Measurements from ENCODE around the gene TOMT.
"Not testable (repeated sequence)": the region's sequence is repeated elsewhere in the genome, so short reads cannot be mapped to it uniquely, and the experiment has no call there.

Gene TOMT

DNA sequence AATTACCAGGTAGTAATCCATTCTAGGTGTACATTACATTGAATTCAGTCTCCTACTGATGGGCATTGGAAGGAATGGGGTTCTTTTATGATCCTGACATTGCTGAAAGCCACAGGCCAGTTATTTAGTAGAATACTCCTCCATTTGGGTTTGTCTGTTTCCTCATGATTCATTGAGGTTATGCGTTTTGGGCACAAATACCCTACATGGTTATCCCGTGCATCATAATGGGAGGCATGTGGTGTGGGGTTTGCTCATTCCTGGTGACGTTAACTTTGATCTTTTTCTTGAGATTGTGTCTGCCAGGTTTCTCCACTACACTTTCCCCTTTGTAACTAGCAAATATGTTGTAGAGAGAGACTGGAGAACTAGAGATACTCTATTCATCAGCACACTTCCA, 35.3 kb downstream of the TOMT start:
- Histone ChIP-seq H3K4me3 (ENCODE audit: low read length in 2 of 2) (no peak overlapping the region), H3K9me3 (ENCODE audit: control insufficient read depth in 2 of 2, low read length in 2 of 2) (no peaks in the 10 kb centered on the region), H3K36me3 (ENCODE audit: control insufficient read depth in 2 of 2, insufficient read depth in 2 of 2, low read length in 2 of 2) (no peaks in the 10 kb centered on the region), H3K9ac (ENCODE audit: low read length in 2 of 2) (no peak overlapping the region), H3K4me1 (ENCODE audit: control insufficient read depth, insufficient read depth, low read length) (no peaks in the 10 kb centered on the region), H3K27ac (ENCODE audit: low read length) (no peak overlapping the region), H3K27me3 (ENCODE audit: control insufficient read depth in 1 of 2, insufficient read depth in 2 of 2, low read length in 2 of 2) (no peaks in the 10 kb centered on the region)

DNA sequence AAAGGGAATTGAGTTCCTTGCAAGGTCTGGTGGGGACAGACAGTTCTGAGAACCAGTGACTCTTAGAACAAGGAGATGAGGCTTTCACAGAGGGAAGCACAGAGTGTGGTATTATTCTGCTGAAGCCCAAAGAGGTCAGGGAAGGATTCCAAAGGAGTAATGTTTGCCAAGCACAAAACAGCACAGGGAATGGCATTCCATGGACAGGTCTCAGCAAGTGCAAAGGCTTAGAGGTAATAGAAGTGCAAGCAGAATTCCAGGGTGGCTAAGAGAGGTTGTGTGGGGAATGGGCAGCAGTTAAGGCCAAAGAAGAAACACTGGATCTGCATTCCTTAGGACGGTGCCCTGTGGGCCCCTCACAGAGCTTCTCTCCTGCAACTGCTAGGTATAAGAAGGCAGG, 36.4 kb downstream of the TOMT start:
- not testable (repeated sequence) for H3K4me1 ChIP-seq (ENCODE audit: control insufficient read depth, insufficient read depth, low read length); H3K9me3 ChIP-seq (ENCODE audit: control insufficient read depth in 2 of 2, low read length in 2 of 2); H3K27me3 ChIP-seq (ENCODE audit: control insufficient read depth in 1 of 2, insufficient read depth in 2 of 2, low read length in 2 of 2); H3K4me3 ChIP-seq (ENCODE audit: low read length in 2 of 2); H3K27ac ChIP-seq (ENCODE audit: low read length); H3K9ac ChIP-seq (ENCODE audit: low read length in 2 of 2); H3K36me3 ChIP-seq (ENCODE audit: control insufficient read depth in 2 of 2, insufficient read depth in 2 of 2, low read length in 2 of 2)

DNA sequence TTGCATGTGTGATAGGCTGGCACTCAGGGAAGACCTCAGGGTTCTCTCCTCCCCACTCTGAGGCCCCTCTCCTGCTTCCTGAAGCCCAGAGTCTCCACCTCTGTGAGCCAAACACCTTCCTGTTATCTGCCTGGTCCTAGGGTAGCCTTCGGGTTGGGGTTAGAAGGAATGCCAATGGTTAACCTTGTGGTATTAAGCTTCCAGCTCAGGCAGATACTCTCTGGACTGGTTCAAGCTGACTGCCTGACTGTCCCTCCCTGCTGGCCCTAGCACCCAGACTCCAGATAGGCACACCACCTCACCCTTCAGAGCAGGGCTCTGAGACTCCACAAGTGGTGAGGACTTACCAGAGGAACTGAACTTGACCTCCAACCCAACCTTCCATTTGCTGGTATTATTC, 36.8 kb downstream of the TOMT start:
- not testable (repeated sequence) for H3K36me3 ChIP-seq (ENCODE audit: control insufficient read depth in 2 of 2, insufficient read depth in 2 of 2, low read length in 2 of 2); H3K4me1 ChIP-seq (ENCODE audit: control insufficient read depth, insufficient read depth, low read length); H3K9ac ChIP-seq (ENCODE audit: low read length in 2 of 2); H3K27ac ChIP-seq (ENCODE audit: low read length); H3K9me3 ChIP-seq (ENCODE audit: control insufficient read depth in 2 of 2, low read length in 2 of 2); H3K27me3 ChIP-seq (ENCODE audit: control insufficient read depth in 1 of 2, insufficient read depth in 2 of 2, low read length in 2 of 2); H3K4me3 ChIP-seq (ENCODE audit: low read length in 2 of 2)

DNA sequence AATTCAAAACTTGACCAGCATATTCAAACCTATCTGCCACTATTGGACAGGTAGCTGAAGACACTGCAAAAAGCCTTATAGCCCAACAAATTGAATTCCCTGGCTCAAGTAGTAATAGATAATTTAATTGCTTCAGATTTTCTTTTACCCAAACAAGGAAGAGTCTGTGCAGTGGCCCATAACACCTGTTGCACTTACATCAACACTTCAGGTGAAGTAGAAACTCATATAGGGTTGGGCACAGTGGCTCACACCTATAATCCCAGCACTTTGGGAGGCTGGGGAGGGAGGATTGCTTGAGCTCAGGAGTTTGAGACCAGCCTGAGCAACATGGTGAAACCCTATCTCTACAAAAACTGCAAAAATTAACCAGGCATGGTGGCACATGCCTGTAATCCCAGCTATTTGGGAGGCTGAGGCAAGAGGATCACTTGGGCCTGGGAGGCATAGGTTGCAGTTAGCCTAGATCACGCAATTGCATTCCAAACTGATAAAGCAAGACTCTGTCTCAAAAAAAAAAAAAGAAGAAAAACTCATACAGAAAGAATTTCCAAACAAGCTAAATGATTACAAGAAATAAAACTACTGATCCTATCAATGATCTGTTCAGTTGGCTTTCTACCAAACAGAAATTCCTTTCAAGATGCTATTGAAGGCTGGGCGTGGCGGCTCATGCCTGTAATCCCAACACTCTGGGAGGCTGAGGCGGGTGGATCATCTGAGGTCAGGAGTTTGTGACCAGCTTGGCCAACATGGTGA, 39.3 kb downstream of the TOMT start:
- Histone ChIP-seq H3K36me3 (ENCODE audit: control insufficient read depth in 2 of 2, insufficient read depth in 2 of 2, low read length in 2 of 2) (no peaks in the 10 kb centered on the region), H3K9ac (ENCODE audit: low read length in 2 of 2) (no peak overlapping the region), H3K27ac (ENCODE audit: low read length) (no peak overlapping the region), H3K27me3 (ENCODE audit: control insufficient read depth in 1 of 2, insufficient read depth in 2 of 2, low read length in 2 of 2) (no peaks in the 10 kb centered on the region), H3K4me3 (ENCODE audit: low read length in 2 of 2) (no peak overlapping the region), H3K9me3 (ENCODE audit: control insufficient read depth in 2 of 2, low read length in 2 of 2) (no peaks in the 10 kb centered on the region), H3K4me1 (ENCODE audit: control insufficient read depth, insufficient read depth, low read length) (no peaks in the 10 kb centered on the region)

DNA sequence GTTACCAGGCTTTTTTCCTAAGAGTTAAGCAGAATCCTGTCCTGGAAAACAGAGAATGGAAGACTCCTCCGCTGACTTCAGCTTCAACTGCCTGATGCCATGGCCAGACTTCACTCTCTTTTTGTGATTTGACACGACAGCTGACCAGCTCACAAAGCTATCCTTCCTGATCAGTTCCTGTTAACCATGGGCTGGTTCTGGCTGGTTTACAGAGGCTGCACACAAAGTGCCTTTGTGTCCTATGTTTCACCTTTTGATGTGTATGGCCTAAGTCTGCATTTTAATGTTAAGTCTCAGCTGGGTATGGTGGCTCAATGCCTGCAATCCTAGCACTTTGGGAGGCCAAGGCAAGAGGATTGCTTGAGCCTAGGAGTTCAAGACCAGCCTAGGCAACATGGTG, 40.9 kb downstream of the TOMT start:
- Histone ChIP-seq H3K27me3 (ENCODE audit: control insufficient read depth in 1 of 2, insufficient read depth in 2 of 2, low read length in 2 of 2) (no peaks in the 10 kb centered on the region), H3K9me3 (ENCODE audit: control insufficient read depth in 2 of 2, low read length in 2 of 2) (no peaks in the 10 kb centered on the region), H3K4me3 (ENCODE audit: low read length in 2 of 2) (no peak overlapping the region), H3K4me1 (ENCODE audit: control insufficient read depth, insufficient read depth, low read length) (no peaks in the 10 kb centered on the region), H3K36me3 (ENCODE audit: control insufficient read depth in 2 of 2, insufficient read depth in 2 of 2, low read length in 2 of 2) (no peaks in the 10 kb centered on the region), H3K9ac (ENCODE audit: low read length in 2 of 2) (no peak overlapping the region), H3K27ac (ENCODE audit: low read length) (no peak overlapping the region)

- Histone ChIP-seq H3K27me3 (ENCODE audit: control insufficient read depth in 1 of 2, insufficient read depth in 2 of 2, low read length in 2 of 2) (no peaks in the 10 kb centered on the region), H3K9me3 (ENCODE audit: control insufficient read depth in 2 of 2, low read length in 2 of 2) (no peaks in the 10 kb centered on the region), H3K4me1 (ENCODE audit: control insufficient read depth, insufficient read depth, low read length) (no peaks in the 10 kb centered on the region), H3K27ac (ENCODE audit: low read length) (no peak overlapping the region), H3K36me3 (ENCODE audit: control insufficient read depth in 2 of 2, insufficient read depth in 2 of 2, low read length in 2 of 2) (no peaks in the 10 kb centered on the region), H3K9ac (ENCODE audit: low read length in 2 of 2) (no peak overlapping the region), H3K4me3 (ENCODE audit: low read length in 2 of 2) (no peak overlapping the region)
These were observed 45.2 kb downstream of the TOMT start for GRCh38 chr11:72150882-72151281.

DNA sequence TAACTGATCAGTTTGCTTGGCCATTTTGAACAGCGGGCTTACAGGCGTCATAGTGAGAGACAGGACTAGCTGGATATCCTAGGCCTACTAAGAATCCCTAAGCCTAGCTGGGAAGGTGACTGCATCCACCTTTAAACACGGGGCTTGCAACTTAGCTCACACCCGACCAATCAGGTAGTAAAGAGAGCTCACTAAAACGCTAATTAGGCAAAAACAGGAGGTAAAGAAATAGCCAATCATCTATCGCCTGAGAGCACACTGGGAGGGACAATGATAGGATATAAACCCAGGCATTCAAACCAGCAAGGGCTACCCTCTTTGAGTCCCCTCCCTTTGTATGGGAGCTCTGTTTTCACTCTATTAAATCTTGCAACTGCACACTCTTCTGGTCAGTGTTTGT, 48.1 kb downstream of the TOMT start:
- H3K4me1 ChIP-seq (ENCODE audit: control insufficient read depth, insufficient read depth, low read length); H3K27ac ChIP-seq (ENCODE audit: low read length); H3K9me3 ChIP-seq (ENCODE audit: control insufficient read depth in 2 of 2, low read length in 2 of 2); H3K4me3 ChIP-seq (ENCODE audit: low read length in 2 of 2); H3K27me3 ChIP-seq (ENCODE audit: control insufficient read depth in 1 of 2, insufficient read depth in 2 of 2, low read length in 2 of 2); H3K9ac ChIP-seq (ENCODE audit: low read length in 2 of 2); H3K36me3 ChIP-seq (ENCODE audit: control insufficient read depth in 2 of 2, insufficient read depth in 2 of 2, low read length in 2 of 2): not testable (repeated sequence)

DNA sequence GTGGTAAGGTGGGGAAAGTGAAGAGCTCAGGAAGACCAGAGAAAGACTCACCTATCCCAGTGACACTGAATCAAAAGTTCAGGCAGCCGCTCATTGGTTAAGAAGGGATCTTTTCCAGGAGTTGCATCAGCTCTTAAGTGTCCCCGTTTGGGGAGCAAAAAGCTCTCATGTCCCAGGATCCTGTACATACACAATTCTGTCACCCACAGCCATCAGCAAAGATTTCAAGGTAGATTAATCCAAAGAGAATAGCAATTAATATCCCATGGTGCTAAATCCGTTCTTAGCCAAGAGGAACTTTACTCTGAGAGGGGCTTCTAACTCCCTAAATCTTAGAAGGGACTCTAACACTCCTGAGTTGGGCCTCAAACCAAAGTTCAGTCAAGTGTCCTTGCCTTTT, 49.1 kb downstream of the TOMT start:
- no peaks in the 10 kb centered on the region for H3K4me1 ChIP-seq (ENCODE audit: control insufficient read depth, insufficient read depth, low read length)
- no peak overlapping the region for H3K27ac ChIP-seq (ENCODE audit: low read length)
- H3K9me3 ChIP-seq (ENCODE audit: control insufficient read depth in 2 of 2, low read length in 2 of 2), result no peaks in the 10 kb centered on the region
- H3K36me3 ChIP-seq (ENCODE audit: control insufficient read depth in 2 of 2, insufficient read depth in 2 of 2, low read length in 2 of 2), result no peaks in the 10 kb centered on the region
- H3K9ac ChIP-seq (ENCODE audit: low read length in 2 of 2), result no peak overlapping the region
- no peak overlapping the region for H3K4me3 ChIP-seq (ENCODE audit: low read length in 2 of 2)
- peaks cover 0 to 3% of the 10 kb centered on the region in 2 donors for H3K27me3 ChIP-seq (ENCODE audit: control insufficient read depth in 1 of 2, insufficient read depth in 2 of 2, low read length in 2 of 2)

- Histone ChIP-seq H3K4me1 (ENCODE audit: control insufficient read depth, insufficient read depth, low read length) (no peaks in the 10 kb centered on the region), H3K27me3 (ENCODE audit: control insufficient read depth in 1 of 2, insufficient read depth in 2 of 2, low read length in 2 of 2) (peaks cover 0 to 3% of the 10 kb centered on the region in 2 donors), H3K9me3 (ENCODE audit: control insufficient read depth in 2 of 2, low read length in 2 of 2) (no peaks in the 10 kb centered on the region)
These were observed 50.0 kb downstream of the TOMT start for GRCh38 chr11:72155751-72156150.

GRCh38 chr11:72157131-72157530, 51.4 kb downstream of the TOMT start:
- Histone ChIP-seq H3K4me1 (ENCODE audit: control insufficient read depth, insufficient read depth, low read length) (no peaks in the 10 kb centered on the region), H3K9me3 (ENCODE audit: control insufficient read depth in 2 of 2, low read length in 2 of 2) (no peaks in the 10 kb centered on the region), H3K36me3 (ENCODE audit: control insufficient read depth in 2 of 2, insufficient read depth in 2 of 2, low read length in 2 of 2) (no peaks in the 10 kb centered on the region), H3K4me3 (ENCODE audit: low read length in 2 of 2) (no peak overlapping the region), H3K27me3 (ENCODE audit: control insufficient read depth in 1 of 2, insufficient read depth in 2 of 2, low read length in 2 of 2) (peaks cover 0 to 3% of the 10 kb centered on the region in 2 donors), H3K9ac (ENCODE audit: low read length in 2 of 2) (no peak overlapping the region), H3K27ac (ENCODE audit: low read length) (no peak overlapping the region)

More at GRCh38 chr11:72155751-72156150, 50.0 kb downstream of the TOMT start:
- Histone ChIP-seq H3K4me3 (ENCODE audit: low read length in 2 of 2) (no peak overlapping the region), H3K9ac (ENCODE audit: low read length in 2 of 2) (no peak overlapping the region), H3K36me3 (ENCODE audit: control insufficient read depth in 2 of 2, insufficient read depth in 2 of 2, low read length in 2 of 2) (no peaks in the 10 kb centered on the region), H3K27ac (ENCODE audit: low read length) (no peak overlapping the region)
